HepG2 (cell line): Measurements from ENCODE around the gene DPY30. TPM values are rescaled to one million over a fixed set of nuclear protein-coding genes. Genes with fewer than 3 reads are reported as not detected.
A peak's percentile ranks its signal among the peaks of the same experiment; 100 is the strongest.

Experiments
- ATAC-seq: fragments of 200-7000 bp; cut with Tn5 transposase; 3 replicates; pipeline ENCODE4 v1.9.1; 2020; ENCODE audit warnings: mild to moderate bottlenecking, moderate library complexity
- BruUV-seq: library from RNA; stranded (reverse); fragments of 400-500 nt; replicated peaks from 2 replicates; lab custom pipeline; 2021; lab: Mats Ljungman, UMichigan
- CTCF ChIA-PET: fragments of 300-600 bp; formaldehyde crosslinking; extraction: SDS; loops from one replicate; lab custom pipeline; 2021; ENCODE audit warnings: low total read pairs, inconsistent platforms, low intra/inter-chr PET ratio; lab: Yijun Ruan, JAX
- POLR2A ChIA-PET: fragments of 350-600 bp; sonication (Branson Sonifier 250); formaldehyde crosslinking; loops from one replicate; lab custom pipeline; 2020; ENCODE audit warnings: antibody characterized with exemption, inconsistent platforms; lab: Yijun Ruan, JAX
- DNase-seq: peaks from one replicate; pipeline ENCODE4 v3.0.0-alpha.2; 2015; ENCODE audit warnings: low spot score
- FAIRE-seq: peaks from 3 replicates; lab custom pipeline; 2011; peaks lifted over from hg19 to GRCh38; lab: Jason Lieb, UNC
- H2AFZ ChIP-seq: one replicate; pipeline ENCODE4 v1.6.1; 2011; ENCODE audit warnings: low read length, inconsistent platforms
- H3K27ac ChIP-seq: fragments of 300-600 bp; 3 replicates; pipeline ENCODE4 v1.8.0; 2011; ENCODE audit warnings: mixed run types, mild to moderate bottlenecking, mixed read lengths, low read length, inconsistent platforms; ENCODE audit not compliant: insufficient read depth; ENCODE audit errors: extremely low read length
- H3K27me3 ChIP-seq, 2 experiments: fragments of 200-600 bp in 1 of 2; 2 replicates in 1 of 2; 3 replicates in 1 of 2; pipeline versions ENCODE4 v1.6.0 to v1.8.0; 2011; ENCODE audit warnings: low read length in 2 of 2, mild to moderate bottlenecking in 2 of 2, moderate library complexity in 2 of 2, inconsistent platforms in 1 of 2; ENCODE audit not compliant: insufficient read depth in 2 of 2, control insufficient read depth in 1 of 2
- H3K36me3 ChIP-seq, 2 experiments: fragments of 200-600 bp in 1 of 2; replicated peaks in 1 of 2; 2 replicates in 1 of 2; 3 replicates in 1 of 2; pipeline versions ENCODE4 v1.5.1 to v1.8.0; 2011; ENCODE audit warnings: low read length in 2 of 2, inconsistent platforms in 1 of 2; ENCODE audit not compliant: insufficient read depth in 2 of 2, control insufficient read depth in 1 of 2
- H3K4me1 ChIP-seq: 2 replicates; pipeline ENCODE4 v1.5.1; 2012; ENCODE audit warnings: low read length, inconsistent platforms; ENCODE audit not compliant: insufficient read depth
- H3K4me2 ChIP-seq: 2 replicates; pipeline ENCODE4 v1.6.0; 2011; ENCODE audit warnings: low read depth, low read length, inconsistent platforms
- H3K4me3 ChIP-seq, 3 experiments: fragments of 200-600 bp in 1 of 3; sonication (generic), shearing (Covaris generic) in 1 of 3; replicated peaks in 1 of 3; 2 replicates each; pipeline ENCODE4 v1.5.1; 2011 to 2016; ENCODE audit warnings: low read length in 3 of 3, inconsistent platforms in 2 of 3, low read depth in 2 of 3, mild to moderate bottlenecking in 2 of 3, control low read depth in 1 of 3, mixed read lengths in 1 of 3; ENCODE audit not compliant: insufficient read depth in 1 of 3
- H3K79me2 ChIP-seq: one replicate; pipeline ENCODE4 v1.6.1; 2011; ENCODE audit warnings: low read length, inconsistent platforms; ENCODE audit not compliant: insufficient read depth
- H3K9ac ChIP-seq: 2 replicates; pipeline ENCODE4 v1.6.0; 2011; ENCODE audit warnings: mild to moderate bottlenecking, low read depth, low read length, inconsistent platforms; ENCODE audit not compliant: insufficient read depth
- H3K9me3 ChIP-seq: 2 replicates; pipeline ENCODE4 v1.5.1; 2012; ENCODE audit warnings: mild to moderate bottlenecking, low read length
- H4K20me1 ChIP-seq: 2 replicates; pipeline ENCODE4 v1.6.0; 2011; ENCODE audit warnings: inconsistent platforms, mild to moderate bottlenecking, low read length, moderate library complexity; ENCODE audit not compliant: insufficient read depth
- AKAP8 ChIP-seq: sonication (generic); formaldehyde crosslinking; IDR thresholded peaks from 2 replicates; pipeline ENCODE4 v1.5.1; 2020; ENCODE audit warnings: mild to moderate bottlenecking, missing genetic modification reagents
- ATF1 ChIP-seq: IDR thresholded peaks from 2 replicates; pipeline ENCODE4 v1.6.1; 2016; ENCODE audit warnings: mild to moderate bottlenecking, control low read depth
- ATF7 ChIP-seq, 2 experiments: fragments of 450-650 bp in 1 of 2; sonication (generic) in 1 of 2; formaldehyde crosslinking in 1 of 2; IDR thresholded peaks; 2 replicates each; pipeline versions ENCODE4 v1.4.0 to v1.6.1; 2016 to 2020; ENCODE audit warnings: antibody characterized with exemption in 1 of 2, mild to moderate bottlenecking in 1 of 2, missing genetic modification reagents in 1 of 2
- CREB1 ChIP-seq, 2 experiments: fragments of 450-650 bp in 1 of 2; IDR thresholded peaks; 2 replicates each; pipeline ENCODE4 v1.6.1; 2016 to 2017; ENCODE audit warnings: control low read depth in 1 of 2, mild to moderate bottlenecking in 1 of 2, missing compliant biosample characterization in 1 of 2, missing genetic modification characterization in 1 of 2
- CREM ChIP-seq, 2 experiments: sonication (generic) in 1 of 2; formaldehyde crosslinking in 1 of 2; IDR thresholded peaks; 2 replicates each; pipeline versions ENCODE4 v1.4.0 to v1.6.1; 2016 to 2020; ENCODE audit warnings: antibody characterized with exemption in 1 of 2, mild to moderate bottlenecking in 1 of 2, missing genetic modification reagents in 1 of 2
- NCOR1 ChIP-seq: fragments of 200-600 bp; sonication (generic); IDR thresholded peaks from 2 replicates; pipeline ENCODE4 v1.7.0; 2017; ENCODE audit warnings: antibody characterized with exemption, low read length, borderline replicate concordance
- RFX5 ChIP-seq: IDR thresholded peaks from 2 replicates; pipeline ENCODE4 v1.6.1; 2011; ENCODE audit warnings: low read depth, low read length, improper control_type of control experiment
- RFXANK ChIP-seq: IDR thresholded peaks from 2 replicates; pipeline ENCODE4 v1.6.1; 2016
- RFXAP ChIP-seq: sonication (generic); formaldehyde crosslinking; IDR thresholded peaks from 2 replicates; pipeline ENCODE4 v1.4.0; 2020; ENCODE audit warnings: missing genetic modification reagents, borderline replicate concordance
- ZNF746 ChIP-seq: sonication (generic); formaldehyde crosslinking; IDR thresholded peaks from 2 replicates; pipeline ENCODE4 v1.8.0; 2022; ENCODE audit warnings: mild to moderate bottlenecking, missing genetic modification reagents
- WGBS: methylation state at CpG from one replicate; pipeline ENCODE4 v1.1.6; 2017; ENCODE audit warnings: low lambda C conversion rate; 5-methylcytosine and 5-hydroxymethylcytosine counted together
- in situ Hi-C: cut with HindIII; loops from 2 replicates; pipeline ENCODE4 v1.10.0; 2017; ENCODE audit warnings: low pct_unique_long_range_greater_than_20kb; ENCODE audit not compliant: extremely low pct_ligation_motif_present
- intact Hi-C: fragments of 100-400 bp; cut with micrococcal nuclease; formaldehyde crosslinking; loops from one replicate; pipeline ENCODE4 v1.10.0; 2022; ENCODE audit not compliant: unreplicated experiment
- polyA plus RNA-seq, 8 experiments: library from polyadenylated mRNA; depleted of rRNA in 3 of 8; stranded (reverse) in 7 of 8; unstranded in 1 of 8; fragments of >200 nt; fragmentation: Illumina TruSeq in 4 of 8; extraction: Trizol in 4 of 8; gene quantifications; 2 replicates each; pipeline versions ENCODE4 v1.2.1 to v1.2.3, GENCODE V29; 2011 to 2016; ENCODE audit warnings: low read depth in 4 of 8, missing spikeins in 1 of 8, mixed read lengths in 1 of 8; ENCODE audit not compliant: insufficient read depth in 1 of 8
- total RNA-seq, 5 experiments: library from RNA; depleted of rRNA; stranded (reverse); fragments of >200 nt; fragmentation: Illumina TruSeq; extraction: Trizol; gene quantifications; 2 replicates each; pipeline ENCODE4 v1.2.3, GENCODE V29; 2016; ENCODE audit warnings: low read depth in 1 of 5
- TF ChIP-seq, protein P1 (sequence below): sonication (generic); formaldehyde crosslinking; IDR thresholded peaks from 2 replicates; pipeline ENCODE4 v1.5.0; 2020; ENCODE audit warnings: missing genetic modification reagents, mild to moderate bottlenecking, borderline replicate concordance

The DPY30 gene
- total and polyA plus RNA-seq, 2 of the 13 experiments (the other 11 are each of a cell fraction or from before 2014, with no cell fraction given) = 98.1 to 118 TPM

DNA sequence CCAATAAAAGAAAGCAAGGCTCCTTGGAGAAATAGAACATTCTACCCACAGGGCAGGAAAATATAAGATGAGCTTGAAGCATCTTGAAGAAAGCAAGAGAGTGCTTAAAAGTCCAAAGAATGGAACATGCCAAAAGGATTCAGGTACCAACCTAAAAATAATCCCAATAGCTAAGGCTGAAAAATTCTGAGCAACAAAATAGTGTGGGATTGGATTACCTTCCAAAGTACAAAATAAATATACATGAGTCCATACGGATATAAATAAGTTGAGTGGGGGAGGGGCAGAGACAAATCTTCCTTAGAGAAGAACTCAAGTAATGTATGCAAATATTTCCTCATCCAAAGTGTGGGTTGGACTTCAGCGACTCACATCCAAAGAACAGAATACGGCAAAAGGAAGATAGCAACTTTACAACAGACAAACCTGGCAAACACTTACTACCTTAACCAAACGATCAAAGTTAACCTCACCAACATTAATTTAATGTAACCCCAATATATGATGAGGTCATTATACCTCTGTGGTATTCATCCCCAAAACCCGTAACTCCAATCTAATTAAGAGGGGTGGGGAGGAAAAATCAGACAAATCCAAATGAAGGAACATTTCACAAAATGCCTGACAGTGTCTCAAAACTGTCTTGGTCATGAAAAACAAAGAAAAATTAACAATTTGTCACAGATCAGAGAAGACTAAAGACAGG is 55.7 kb downstream of the DPY30 start:
- no peak overlapping the region for H3K9ac ChIP-seq
- ATAC-seq (no peak), DNase-seq (no peak), FAIRE-seq (no peak)
- WGBS = 94% methylated on average over 5 of the region's 5 CpGs
- no peak overlapping the region for H3K4me2 ChIP-seq
- no peak overlapping the region for H2AFZ ChIP-seq
- H3K79me2 ChIP-seq = peaks cover 87% of the 10 kb centered on the region
- in situ Hi-C loops (no loop called here), intact Hi-C loops (no loop called here)
- no peaks in the 10 kb centered on the region for H4K20me1 ChIP-seq
- H3K36me3 ChIP-seq = peaks cover 0 to 11% of the 10 kb centered on the region in 2 experiments; a peak in 2 of 5 replicates
- POLR2A ChIA-PET = no interaction called here
- H3K4me3 ChIP-seq = no peak overlapping the region
- CTCF ChIA-PET = no interaction called here
- H3K27me3 ChIP-seq = no peaks in the 10 kb centered on the region
- no TSS peak for BruUV-seq
- no peak for TF ChIP-seq NCOR1
- peak; percentile 83 for TF ChIP-seq ATF7 (IDR thresholded peaks at IDR 0.05)
- no peak for TF ChIP-seq ATF7 (CRISPR knock-in tag; IDR thresholded peaks at IDR 0.05)
- TF ChIP-seq CREM (IDR thresholded peaks at IDR 0.05) = no peak
- no peak for TF ChIP-seq CREM (CRISPR knock-in tag; IDR thresholded peaks at IDR 0.05)
- TF ChIP-seq ZNF746 (CRISPR knock-in tag) = no peak
- H3K9me3 ChIP-seq = no peaks in the 10 kb centered on the region
- peaks cover 26% of the 10 kb centered on the region for H3K4me1 ChIP-seq
- no peak overlapping the region for H3K27ac ChIP-seq

DNA sequence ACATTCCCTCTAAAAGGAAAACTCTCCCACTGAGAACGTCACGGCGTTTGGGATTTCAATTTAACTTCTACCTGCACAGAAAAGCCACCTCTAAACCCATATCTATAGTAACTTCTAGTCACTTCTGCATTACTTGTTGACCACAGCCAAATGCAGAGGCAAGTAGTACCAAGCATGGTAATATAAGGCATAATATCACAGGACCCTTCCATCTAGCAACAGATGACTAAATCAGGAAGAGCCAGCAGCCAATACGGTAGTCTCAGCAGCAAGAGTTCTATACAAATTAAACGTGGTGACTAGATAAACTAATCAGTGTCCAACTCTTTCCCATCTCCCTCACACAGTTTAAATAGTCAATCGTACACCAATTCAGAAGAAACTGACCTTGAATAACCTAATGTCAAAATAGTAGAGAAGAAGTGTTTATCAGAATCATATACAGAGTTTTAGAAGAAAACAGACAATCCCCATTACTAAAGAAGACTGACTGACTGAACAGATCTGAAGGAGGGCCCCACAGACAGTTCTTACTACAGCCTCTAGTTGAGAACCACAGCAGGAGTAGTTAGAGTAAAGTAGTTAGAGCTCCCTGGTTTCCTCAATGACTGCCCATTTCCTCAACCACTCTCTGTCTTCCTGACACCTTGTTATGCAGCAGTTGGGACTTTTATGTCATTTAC is 58.8 kb downstream of the DPY30 start:
- peaks cover 12% of the 10 kb centered on the region for H3K4me1 ChIP-seq
- H2AFZ ChIP-seq = no peak overlapping the region
- in situ Hi-C loops (no loop called here), intact Hi-C loops (no loop called here)
- TF ChIP-seq, protein P1, sequence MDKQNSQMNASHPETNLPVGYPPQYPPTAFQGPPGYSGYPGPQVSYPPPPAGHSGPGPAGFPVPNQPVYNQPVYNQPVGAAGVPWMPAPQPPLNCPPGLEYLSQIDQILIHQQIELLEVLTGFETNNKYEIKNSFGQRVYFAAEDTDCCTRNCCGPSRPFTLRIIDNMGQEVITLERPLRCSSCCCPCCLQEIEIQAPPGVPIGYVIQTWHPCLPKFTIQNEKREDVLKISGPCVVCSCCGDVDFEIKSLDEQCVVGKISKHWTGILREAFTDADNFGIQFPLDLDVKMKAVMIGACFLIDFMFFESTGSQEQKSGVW = no peak
- TF ChIP-seq ATF1 (peak; percentile 12; the same call in 1 of the 2 replicates), RFXANK (CRISPR knock-in tag) (peak; percentile 99), AKAP8 (CRISPR knock-in tag) (no peak), RFXAP (CRISPR knock-in tag) (peak; percentile 98), CREB1 (IDR thresholded peaks at IDR 0.05) (peak; percentile 31; the same call in 1 of the 2 replicates), CREB1 (CRISPR knock-in tag; IDR thresholded peaks at IDR 0.05) (peak; percentile 81), RFX5 (peak; percentile 99)
- no peaks in the 10 kb centered on the region for H4K20me1 ChIP-seq
- FAIRE-seq (no peak), DNase-seq (peak; percentile 25), ATAC-seq (peak; percentile 93)
- H3K9me3 ChIP-seq = no peaks in the 10 kb centered on the region
- ChIA-PET CTCF (no interaction called here), POLR2A (no interaction called here)
- 77% methylated on average over 6 of the region's 6 CpGs for WGBS
- no peak overlapping the region for H3K4me3 ChIP-seq
- peaks cover 84% of the 10 kb centered on the region for H3K79me2 ChIP-seq
- no peaks in the 10 kb centered on the region for H3K27me3 ChIP-seq
- peak overlapping the region; percentile 8 for H3K27ac ChIP-seq
- no peak overlapping the region for H3K9ac ChIP-seq
- H3K36me3 ChIP-seq = peaks cover 0 to 11% of the 10 kb centered on the region in 2 experiments; a peak in 2 of 5 replicates
- TSS peak; percentile 25 for BruUV-seq
- no peak overlapping the region for H3K4me2 ChIP-seq
